Motor neuron (in vitro differentiated cells): ENCODE data around the gene MFAP3. TPM values are rescaled to one million over a fixed set of nuclear protein-coding genes. Genes with fewer than 3 reads are reported as not detected.
"Not testable (repeated sequence)": the region's sequence is repeated elsewhere in the genome, so short reads cannot be mapped to it uniquely, and the experiment has no call there.

Experiments used
- ATAC-seq, 8 experiments: fragments of 200-7000 bp; cut with Tn5 transposase; replicated peaks in 6 of 8; 2 replicates each; pipeline ENCODE4 v1.8.0; 2021; ENCODE audit warnings: mild to moderate bottlenecking in 8 of 8, moderate library complexity in 8 of 8
- H3K27ac ChIP-seq, 2 donors: fragments of 250-450 bp; sonication (Bioruptor Pico); 2 replicates each; pipeline ENCODE4 v1.9.0; 2021; ENCODE audit warnings: antibody characterized with exemption in 2 of 2, mild to moderate bottlenecking in 2 of 2, moderate library complexity in 1 of 2
- H3K4me1 ChIP-seq, 2 donors: fragments of 250-450 bp; sonication (Bioruptor Pico); replicated peaks in 1 of 2; 2 replicates each; pipeline ENCODE4 v1.6.1; 2021; ENCODE audit warnings: antibody characterized with exemption in 2 of 2, mild to moderate bottlenecking in 2 of 2, moderate library complexity in 1 of 2
- H3K4me3 ChIP-seq, 5 donors: fragments of 250-450 bp; sonication (Bioruptor Pico); 2 replicates each; pipeline ENCODE4 v1.9.0; 2021; ENCODE audit warnings: antibody characterized with exemption in 5 of 5, mild to moderate bottlenecking in 5 of 5, moderate library complexity in 4 of 5
- WGBS, 10 experiments: fragments of 450-650 bp; shearing (Covaris generic); methylation state at CpG; one replicate each; pipeline ENCODE4 v1.0.0; 2022; 5-methylcytosine and 5-hydroxymethylcytosine counted together
- in situ Hi-C, 9 experiments: fragments of 400-800 bp; cut with MboI; loops; one replicate each; pipeline ENCODE4 v1.15.0; 2021; ENCODE audit warnings: low sequenced_read_pairs in 9 of 9, low pct_unique_long_range_greater_than_20kb in 2 of 9; ENCODE audit not compliant: unreplicated experiment in 9 of 9
- total RNA-seq, 8 experiments: library from RNA; unstranded; fragments of 300-600 nt; gene quantifications; 2 replicates each; pipeline versions ENCODE4 v1.2.3 to v1.2.4, GENCODE V29; 2022

MFAP3 gene
- total RNA-seq, 8 experiments from 2014 or later = 31.8 to 102 (median 48.5) TPM

DNA sequence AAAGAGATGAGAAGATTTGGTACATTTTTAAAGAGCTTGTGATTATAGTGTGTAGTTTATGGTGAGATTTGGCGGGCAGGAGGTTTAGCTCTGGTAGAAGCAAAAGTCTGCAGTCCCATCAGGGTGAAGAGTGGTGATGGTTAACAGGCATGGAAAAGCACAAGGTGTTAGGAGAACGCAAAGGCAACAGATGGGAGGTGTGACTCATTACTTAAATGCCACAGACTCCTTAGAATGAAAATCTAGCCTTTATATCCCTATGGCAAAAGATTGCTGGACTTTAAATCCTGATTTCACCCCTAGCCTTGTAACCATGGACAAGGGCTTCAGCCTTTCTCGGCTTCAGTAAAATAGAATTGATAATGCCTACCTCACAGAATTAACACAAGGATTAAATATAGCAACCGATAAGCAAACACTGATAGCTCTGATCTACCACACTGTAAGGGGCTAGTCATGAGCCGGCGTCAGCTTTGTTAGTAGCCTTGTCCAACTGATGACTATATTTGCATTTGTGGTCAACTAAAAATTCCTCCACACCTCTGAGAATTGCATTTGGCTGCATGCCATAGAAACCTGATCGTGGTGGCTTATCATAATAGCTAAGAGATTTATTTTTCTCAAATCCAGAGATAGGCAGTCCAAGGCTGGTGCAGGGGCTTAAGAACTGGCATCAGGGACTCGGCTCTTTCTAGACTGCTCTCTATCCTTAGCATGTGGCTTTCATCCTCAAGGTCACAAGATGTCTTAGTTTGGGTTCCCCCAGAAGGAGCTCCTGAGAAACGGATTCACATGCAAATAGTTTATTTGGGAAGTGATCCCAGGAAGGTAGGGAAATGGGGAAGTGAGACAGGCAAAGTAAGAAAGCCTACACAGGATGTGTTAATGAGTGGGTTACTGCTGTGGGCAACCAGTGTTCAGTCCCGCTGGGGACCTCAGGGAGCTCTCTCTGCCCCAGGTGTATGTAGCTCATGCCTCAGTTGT is 19.6 kb downstream of the MFAP3 start:
- in situ Hi-C loops = loop anchor here in 5 of 9 experiments (25.0 kb wide), 2 partner anchors 129 to 354 kb away; partner anchors contain the start of gene GALNT10 (in 2 of the 5)
- 49 to 97% (median 84%) methylated on average over 2 to 10 of the region's 10 CpGs; no CpG with 5 or more reads in 2 of the 10 experiments for WGBS, 10 experiments
- Histone ChIP-seq H3K27ac (no peak overlapping the region), H3K4me1 (no peaks in the 10 kb centered on the region), H3K4me3 (no peak overlapping the region)
- peak in 3 of 8 experiments; percentile 36 to 51 (median 41) for ATAC-seq

DNA sequence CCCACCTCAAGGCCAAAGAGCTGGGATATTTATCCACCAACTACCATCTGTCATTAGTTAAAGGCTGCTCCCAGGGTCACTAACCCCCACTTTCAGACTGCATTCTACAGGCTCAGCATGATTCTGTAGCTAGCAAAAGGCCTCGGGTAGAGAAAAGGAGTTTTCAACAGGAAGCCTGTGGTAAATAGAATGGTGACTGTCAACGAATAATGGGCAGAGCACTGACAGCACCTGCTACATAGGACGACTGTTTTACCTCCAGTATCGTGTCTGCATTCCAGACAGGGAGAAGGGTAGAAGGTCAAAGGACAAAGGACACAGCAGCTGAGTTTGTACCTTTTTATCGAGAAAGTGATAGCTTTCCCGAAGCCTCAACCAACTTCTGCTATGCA is 20.3 kb downstream of the MFAP3 start:
- no peak overlapping the region for H3K27ac ChIP-seq
- no peak overlapping the region for H3K4me3 ChIP-seq
- 32 to 100% (median 66%) methylated on average over 1 to 6 of the region's 6 CpGs for WGBS, 10 experiments
- no peak for ATAC-seq
- H3K4me1 ChIP-seq = no peaks in the 10 kb centered on the region
- in situ Hi-C loops = loop anchor here in 5 of 9 experiments (25.0 kb wide), 2 partner anchors 128 to 353 kb away; partner anchors contain the start of gene GALNT10 (in 2 of the 5)

DNA sequence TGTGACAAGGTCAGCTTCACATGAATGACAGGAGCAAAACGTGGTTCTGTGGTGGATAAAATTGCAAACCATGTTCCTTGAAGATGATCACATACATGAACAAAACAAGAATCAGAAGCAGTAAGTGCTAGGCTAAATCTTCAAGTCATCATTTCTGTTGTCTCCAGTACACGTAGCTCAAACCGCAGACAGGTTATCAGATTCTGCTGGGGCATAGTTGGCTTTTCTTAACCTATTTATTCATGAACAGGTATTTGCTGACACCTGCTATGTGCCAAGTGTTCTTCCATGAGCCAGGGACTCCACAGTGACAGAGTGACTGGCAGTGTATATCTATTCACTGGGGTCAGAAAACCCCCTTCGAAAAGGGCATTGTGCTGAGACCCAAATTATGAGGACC is 20.8 kb downstream of the MFAP3 start:
- no peak for ATAC-seq
- no peak overlapping the region for H3K4me3 ChIP-seq
- WGBS, 10 experiments = 33 to 100% (median 72%) methylated on average over 1 to 4 of the region's 4 CpGs; no CpG with 5 or more reads in 1 of the 10 experiments
- no peak overlapping the region for H3K27ac ChIP-seq
- no peaks in the 10 kb centered on the region for H3K4me1 ChIP-seq
- in situ Hi-C loops = loop anchor here in 5 of 9 experiments (25.0 kb wide), 2 partner anchors 128 to 353 kb away; partner anchors contain the start of gene GALNT10 (in 2 of the 5)

DNA sequence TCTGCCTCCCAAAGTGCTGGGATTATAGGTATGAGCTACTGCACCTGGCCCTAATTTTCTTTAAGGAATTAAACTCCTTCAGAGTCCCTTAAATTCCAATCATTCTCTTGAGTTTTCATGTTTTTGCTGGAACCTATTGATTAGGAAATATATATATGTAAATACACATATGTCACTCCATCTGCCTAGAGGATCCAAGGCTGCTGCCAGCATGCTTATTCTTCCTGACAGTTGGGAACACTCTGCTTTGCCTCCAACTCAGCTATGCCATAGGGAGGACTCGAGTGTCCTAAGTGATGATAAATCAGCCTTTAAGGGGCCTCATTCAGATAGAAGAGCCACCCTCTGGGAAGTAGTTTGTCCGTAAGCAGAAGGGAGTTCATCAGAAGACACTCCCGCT is 21.8 kb downstream of the MFAP3 start:
- Histone ChIP-seq H3K4me1 (no peaks in the 10 kb centered on the region), H3K27ac (no peak overlapping the region), H3K4me3 (no peak overlapping the region)
- in situ Hi-C loops = loop anchor here in 6 of 9 experiments (10.0 to 25.0 kb wide), 4 partner anchors 127 to 354 kb away; partner anchors contain the start of gene GALNT10 (in 2 of the 6)
- ATAC-seq = no peak
- 17 to 100% (median 70%) methylated on average over 1 to 3 of the region's 3 CpGs; no CpG with 5 or more reads in 2 of the 10 experiments for WGBS, 10 experiments

DNA sequence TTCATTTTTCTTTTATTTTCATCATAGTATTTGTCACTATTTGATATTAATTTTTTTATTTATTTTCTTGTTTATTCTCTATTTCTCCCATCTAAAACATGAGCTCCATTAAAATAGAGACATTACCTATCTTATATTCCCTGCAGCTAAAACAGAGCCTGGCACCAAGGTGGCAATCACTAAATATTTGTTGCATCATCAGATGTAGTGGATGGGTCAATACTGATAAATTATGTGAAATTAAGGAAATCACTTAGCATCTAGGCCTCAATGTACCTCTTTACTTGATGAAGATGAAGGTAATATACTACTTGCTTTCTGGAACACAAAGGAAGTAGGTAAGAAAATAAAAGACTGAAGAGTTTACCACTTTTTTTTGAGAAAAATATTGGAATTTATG is 24.6 kb downstream of the MFAP3 start:
- in situ Hi-C loops = loop anchor here in 6 of 9 experiments (10.0 to 25.0 kb wide), 4 partner anchors 124 to 351 kb away; partner anchors contain the start of gene GALNT10 (in 2 of the 6)
- Histone ChIP-seq H3K4me1 (no peaks in the 10 kb centered on the region), H3K27ac (no peak overlapping the region), H3K4me3 (no peak overlapping the region)
- ATAC-seq = no peak

DNA sequence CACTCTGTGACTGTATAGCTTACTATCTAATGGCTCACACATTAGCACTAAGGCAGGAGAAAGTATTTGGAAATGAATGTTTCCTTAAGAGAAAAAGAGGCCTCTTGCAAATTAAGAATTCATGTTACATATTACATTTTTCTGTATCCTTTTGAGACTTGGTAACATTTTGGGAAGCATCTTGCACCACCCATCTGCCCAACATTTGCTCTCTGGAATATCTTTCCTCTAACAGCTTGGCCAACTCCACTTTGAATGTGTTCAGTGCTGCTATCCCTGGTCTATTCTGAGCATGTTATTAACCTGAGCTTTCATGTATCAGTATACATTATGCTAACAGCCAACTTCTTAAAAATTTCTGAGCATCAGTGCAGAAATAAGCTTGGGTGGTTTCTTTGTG is 27.2 kb downstream of the MFAP3 start:
- Histone ChIP-seq H3K4me3 (no peak overlapping the region), H3K4me1 (no peaks in the 10 kb centered on the region), H3K27ac (no peak overlapping the region)
- in situ Hi-C loops = loop anchor here in 6 of 9 experiments (10.0 to 25.0 kb wide), 4 partner anchors 121 to 349 kb away; partner anchors contain the start of gene GALNT10 (in 2 of the 6)
- no peak for ATAC-seq

DNA sequence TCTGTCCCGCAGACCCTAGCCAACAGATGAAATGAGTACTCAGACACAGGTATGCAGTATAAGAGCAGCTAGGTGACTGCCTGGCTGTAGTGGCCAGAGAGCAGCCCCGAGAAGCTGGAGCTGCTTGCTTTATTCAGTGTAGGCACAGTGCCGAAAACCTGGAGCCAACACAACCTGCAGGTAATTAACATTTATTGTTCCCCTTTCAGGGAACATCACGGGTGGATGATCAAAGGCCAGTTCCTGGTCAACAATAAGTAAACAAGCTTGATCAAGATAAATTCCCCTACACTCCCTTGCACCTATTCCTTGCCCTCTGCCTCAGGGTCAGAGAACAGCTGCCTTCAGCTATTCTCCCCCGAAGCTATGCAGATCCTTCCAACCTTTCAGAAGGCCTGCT is 31.1 kb downstream of the MFAP3 start:
- not testable (repeated sequence) for H3K4me3 ChIP-seq, H3K27ac ChIP-seq, H3K4me1 ChIP-seq, ATAC-seq
- 40 to 100% (median 76%) methylated on average over 1 to 4 of the region's 5 CpGs; no CpG with 5 or more reads in 3 of the 10 experiments for WGBS, 10 experiments
- in situ Hi-C loops = loop anchor here in 8 of 9 experiments (10.0 to 25.0 kb wide), 5 partner anchors 115 to 345 kb away; partner anchors contain the start of gene GALNT10 (in 2 of the 8)

DNA sequence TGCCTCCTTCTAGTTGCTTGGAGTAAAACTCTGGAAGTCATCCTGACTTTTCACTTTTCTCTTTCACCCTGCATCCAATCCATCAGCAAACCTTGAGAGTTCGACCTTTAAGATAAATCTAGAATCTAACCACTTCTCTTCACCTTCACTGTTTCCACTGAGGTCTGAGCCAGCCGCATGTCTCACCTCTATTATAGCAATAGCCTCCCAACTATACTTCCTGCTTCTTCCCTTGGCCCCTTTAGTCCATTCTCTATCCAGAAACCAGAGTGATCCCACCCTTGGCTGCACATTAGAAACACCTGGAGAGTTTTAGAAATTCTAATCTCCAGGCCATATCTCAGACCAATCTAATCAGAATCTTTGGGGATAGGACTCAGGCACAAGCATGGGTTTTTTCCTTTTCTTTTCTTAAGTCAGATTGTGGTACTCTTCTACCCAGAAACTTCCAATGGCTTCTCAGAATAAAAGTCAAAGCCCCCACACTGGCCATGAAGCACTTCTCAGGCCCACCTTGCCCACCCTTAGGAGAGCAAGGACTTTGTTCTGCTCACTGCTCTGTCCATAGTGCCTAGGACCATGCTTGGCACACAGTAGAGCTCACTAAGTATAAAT is 33.1 kb downstream of the MFAP3 start:
- in situ Hi-C loops = loop anchor here in 8 of 9 experiments (10.0 to 25.0 kb wide), 4 partner anchors 113 to 340 kb away; partner anchors contain the start of gene GALNT10 (in 2 of the 8)
- ATAC-seq = peak in 4 of 8 experiments; percentile 5 to 8 (median 8)
- H3K27ac ChIP-seq = no peak overlapping the region
- H3K4me1 ChIP-seq = peaks cover 8 to 9% of the 10 kb centered on the region in 2 donors
- no peak overlapping the region for H3K4me3 ChIP-seq
- WGBS, 10 experiments = 0 to 71% (median 46%) methylated on average over 1 to 2 of the region's 2 CpGs

DNA sequence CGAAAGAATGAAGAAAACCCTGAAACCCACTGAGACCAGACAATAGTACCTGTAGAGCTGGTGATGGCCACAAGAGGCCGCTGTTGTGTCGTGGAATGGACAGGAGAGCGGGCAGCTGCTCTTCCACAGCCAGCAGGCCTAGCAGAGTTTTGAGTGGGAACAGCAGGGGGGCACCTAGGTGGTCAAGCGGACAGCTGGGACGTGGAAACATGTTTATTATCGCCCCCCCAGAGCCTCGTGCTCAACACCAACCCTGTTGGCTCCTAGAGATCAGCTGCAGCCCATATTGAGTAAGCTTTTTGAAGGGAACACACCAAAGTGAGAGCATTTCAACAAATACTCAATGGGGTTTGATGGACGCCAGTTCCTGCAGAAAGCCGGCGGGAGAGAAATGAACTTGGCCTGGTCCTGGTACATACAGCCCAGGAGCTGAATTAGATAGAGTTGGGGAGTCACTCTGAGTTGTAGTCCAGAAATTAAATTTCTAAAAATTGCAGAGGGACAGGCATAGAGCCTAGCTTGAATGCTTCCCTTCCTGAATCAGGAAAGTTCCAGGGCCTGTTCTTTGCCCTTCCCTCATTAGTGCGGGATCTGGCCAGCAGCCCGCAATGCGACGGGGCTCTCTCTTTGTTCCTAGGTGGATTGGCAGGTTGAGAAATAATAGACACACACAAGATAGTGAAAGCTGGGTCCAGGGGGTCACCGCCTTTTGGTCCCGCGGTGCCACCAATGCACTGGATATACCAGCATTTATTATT is 33.8 kb downstream of the MFAP3 start:
- Histone ChIP-seq H3K4me1 (peaks cover 9% of the 10 kb centered on the region in 2 donors), H3K27ac (no peak overlapping the region), H3K4me3 (no peak overlapping the region)
- in situ Hi-C loops = loop anchor here in 8 of 9 experiments (10.0 to 25.0 kb wide), 4 partner anchors 112 to 340 kb away; partner anchors contain the start of gene GALNT10 (in 2 of the 8)
- WGBS, 10 experiments = 0 to 79% (median 38%) methylated on average over 1 to 11 of the region's 18 CpGs; no CpG with 5 or more reads in 1 of the 10 experiments
- ATAC-seq = peak; percentile 97 to 99 (median 99)

DNA sequence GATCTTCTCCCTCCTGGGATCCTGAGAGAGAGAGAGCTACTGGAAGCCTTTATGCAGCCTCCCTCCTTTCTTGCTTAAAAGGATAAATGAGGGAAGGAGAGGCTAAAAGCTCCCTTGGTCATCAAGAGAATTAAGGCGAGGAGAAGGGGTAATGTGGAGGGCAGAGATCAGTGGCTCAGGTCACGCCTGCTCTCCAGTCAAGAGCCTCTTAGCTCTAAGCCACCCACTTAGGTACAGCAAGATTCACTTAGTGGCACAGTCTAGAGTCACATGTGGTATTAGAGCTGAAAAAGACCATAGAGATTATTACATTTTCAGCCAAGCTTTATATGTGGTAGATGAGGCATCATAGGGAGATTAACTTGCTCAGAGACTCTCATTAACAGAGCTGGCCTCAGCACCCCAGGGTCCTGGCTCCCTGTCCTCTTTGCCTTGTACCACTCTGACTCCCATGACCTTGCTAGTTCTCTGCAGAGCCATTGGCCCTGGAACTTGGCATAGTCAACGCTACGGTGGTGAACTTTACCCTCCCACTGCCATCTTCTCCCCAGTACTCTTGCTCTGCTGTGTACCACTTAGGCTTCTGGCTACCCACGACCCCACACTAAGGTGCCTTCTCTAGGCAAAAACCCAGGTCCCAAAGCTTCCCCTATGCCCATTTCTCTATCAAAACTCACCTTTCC is 37.6 kb downstream of the MFAP3 start:
- Histone ChIP-seq H3K4me1 (peaks cover 15 to 22% of the 10 kb centered on the region in 2 donors), H3K27ac (no peak overlapping the region), H3K4me3 (no peak overlapping the region)
- in situ Hi-C loops = loop anchor here in 4 of 9 experiments (10.0 kb wide), 2 partner anchors 108 to 328 kb away; no protein-coding TSS in a partner anchor
- ATAC-seq = no peak
- 53 to 100% (median 82%) methylated on average over 1 to 5 of the region's 5 CpGs; no CpG with 5 or more reads in 2 of the 10 experiments for WGBS, 10 experiments

DNA sequence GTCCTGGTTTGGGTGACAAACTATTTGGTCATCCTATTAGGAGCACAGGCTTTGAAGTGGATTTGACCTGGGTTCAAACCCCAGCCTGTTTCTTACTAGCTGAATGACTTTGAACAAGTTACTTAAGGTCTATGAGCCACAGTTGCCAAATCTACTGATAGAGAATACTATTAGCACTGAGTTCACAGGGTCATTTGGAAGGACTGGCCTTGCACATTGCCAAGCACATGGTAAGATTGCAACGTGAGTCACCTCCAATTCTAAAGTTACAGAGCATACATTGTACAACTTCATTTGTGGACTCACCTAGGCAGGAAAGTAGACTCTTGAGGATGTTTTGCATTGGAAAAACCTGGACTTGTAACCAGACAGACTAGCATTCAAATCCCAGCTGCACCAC is 38.9 kb downstream of the MFAP3 start:
- no peak overlapping the region for H3K4me3 ChIP-seq
- in situ Hi-C loops = loop anchor here in 4 of 9 experiments (10.0 kb wide), 2 partner anchors 107 to 327 kb away; no protein-coding TSS in a partner anchor
- ATAC-seq = peak in 2 of 8 experiments; percentile 49 to 67
- 0 to 67% (median 30%) methylated on average over 1 of the region's 1 CpG; no CpG with 5 or more reads in 2 of the 10 experiments for WGBS, 10 experiments
- H3K4me1 ChIP-seq = peaks cover 12 to 15% of the 10 kb centered on the region in 2 donors
- no peak overlapping the region for H3K27ac ChIP-seq
